Uterus (tissue), 4 donors: ENCODE results near the gene ZFR. TPM values are rescaled to one million over a fixed set of nuclear protein-coding genes. Genes with fewer than 3 reads are reported as not detected.

Experiments used
- DNase-seq, 2 donors: peaks; one replicate each; pipeline ENCODE4 v3.0.0-alpha.2; 2019 to 2020
- H3K27ac ChIP-seq, 2 donors: fragments of 200-600 bp; sonication (generic); 1 replicate in 1 of 2; 2 replicates in 1 of 2; pipeline ENCODE4 v1.5.1; 2016 to 2018
- H3K27me3 ChIP-seq, 2 donors: fragments of 200-600 bp; sonication (generic); one replicate each; pipeline ENCODE4 v1.5.1; 2018 to 2019; ENCODE audit warnings: control low read depth in 1 of 2
- H3K36me3 ChIP-seq, 2 donors: fragments of 200-600 bp; sonication (generic); one replicate each; pipeline ENCODE4 v1.5.1; 2019; ENCODE audit warnings: control low read depth in 1 of 2
- H3K4me1 ChIP-seq, 2 donors: fragments of 200-600 bp; sonication (generic); one replicate each; pipeline ENCODE4 v1.5.1; 2018 to 2019; ENCODE audit warnings: control low read depth in 1 of 2
- H3K4me3 ChIP-seq, 2 donors: fragments of 200-600 bp; sonication (generic); 1 replicate in 1 of 2; 2 replicates in 1 of 2; pipeline ENCODE4 v1.5.1; 2018 to 2019; ENCODE audit warnings: mild to moderate bottlenecking in 1 of 2
- H3K9me3 ChIP-seq, 2 donors: fragments of 200-600 bp; sonication (generic); one replicate each; pipeline ENCODE4 v1.5.1; 2019; ENCODE audit warnings: control low read depth in 1 of 2
- POLR2A ChIP-seq, 2 donors: fragments of 450-650 bp; IDR thresholded peaks; one replicate each; pipeline ENCODE4 v1.6.1; 2016; ENCODE audit warnings: antibody characterized with exemption in 2 of 2, mild to moderate bottlenecking in 1 of 2, moderate library complexity in 1 of 2
- intact Hi-C: fragments of 100-400 bp; cut with DNase I; formaldehyde crosslinking; loops from one replicate; pipeline ENCODE4 v1.15.1; 2023; ENCODE audit warnings: low total_unique reads
- total RNA-seq, 4 donors: library from RNA; depleted of rRNA in 3 of 4; stranded (reverse); fragments of >200 nt in 3 of 4; gene quantifications; one replicate each; pipeline versions ENCODE4 v1.1.0 to v1.2.4, GENCODE V29; 2014 to 2023
- TF ChIP-seq, protein P1 (sequence below), 4 experiments: fragments of 200-600 bp in 2 of 4; fragments of 450-650 bp in 2 of 4; sonication (generic) in 2 of 4; IDR thresholded peaks; one replicate each; pipeline ENCODE4 v1.5.1; 2016 to 2019; ENCODE audit warnings: antibody characterized with exemption in 4 of 4, mild to moderate bottlenecking in 2 of 4, moderate library complexity in 1 of 4
- donor health status: DM: yes; HTN: yes; CAD: no.

ZFR gene
- total RNA-seq, 4 donors from 2014 or later, result 54.1 to 108 (median 72.5) TPM

DNA sequence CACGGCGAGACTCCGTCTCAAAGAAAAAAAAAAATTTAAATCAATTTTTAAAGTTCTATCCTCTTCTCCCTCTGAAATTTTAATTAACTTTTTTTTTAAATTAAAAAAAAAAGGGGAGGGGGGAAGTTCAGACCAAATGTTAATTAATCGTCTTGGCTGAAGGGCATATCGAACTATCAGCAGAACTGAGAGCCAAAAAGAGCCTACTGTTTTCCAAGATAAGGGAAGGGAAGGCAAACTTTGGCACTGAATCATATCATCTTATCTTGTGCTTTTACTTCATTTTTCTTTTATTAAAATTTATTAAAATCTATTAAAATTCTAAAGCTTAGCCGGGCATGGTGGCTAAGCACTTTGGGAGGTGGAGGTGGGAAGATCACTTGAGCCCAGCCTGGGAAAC is 85.9 kb downstream of the ZFR start:
- Histone ChIP-seq H3K4me1 (no peaks in the 10 kb centered on the region), H3K27ac (no peak overlapping the region), H3K27me3 (no peaks in the 10 kb centered on the region), H3K9me3 (no peaks in the 10 kb centered on the region), H3K4me3 (no peak overlapping the region), H3K36me3 (no peaks in the 10 kb centered on the region)
- no peak for DNase-seq
- intact Hi-C loops, result no loop called here
- TF ChIP-seq, protein P1, sequence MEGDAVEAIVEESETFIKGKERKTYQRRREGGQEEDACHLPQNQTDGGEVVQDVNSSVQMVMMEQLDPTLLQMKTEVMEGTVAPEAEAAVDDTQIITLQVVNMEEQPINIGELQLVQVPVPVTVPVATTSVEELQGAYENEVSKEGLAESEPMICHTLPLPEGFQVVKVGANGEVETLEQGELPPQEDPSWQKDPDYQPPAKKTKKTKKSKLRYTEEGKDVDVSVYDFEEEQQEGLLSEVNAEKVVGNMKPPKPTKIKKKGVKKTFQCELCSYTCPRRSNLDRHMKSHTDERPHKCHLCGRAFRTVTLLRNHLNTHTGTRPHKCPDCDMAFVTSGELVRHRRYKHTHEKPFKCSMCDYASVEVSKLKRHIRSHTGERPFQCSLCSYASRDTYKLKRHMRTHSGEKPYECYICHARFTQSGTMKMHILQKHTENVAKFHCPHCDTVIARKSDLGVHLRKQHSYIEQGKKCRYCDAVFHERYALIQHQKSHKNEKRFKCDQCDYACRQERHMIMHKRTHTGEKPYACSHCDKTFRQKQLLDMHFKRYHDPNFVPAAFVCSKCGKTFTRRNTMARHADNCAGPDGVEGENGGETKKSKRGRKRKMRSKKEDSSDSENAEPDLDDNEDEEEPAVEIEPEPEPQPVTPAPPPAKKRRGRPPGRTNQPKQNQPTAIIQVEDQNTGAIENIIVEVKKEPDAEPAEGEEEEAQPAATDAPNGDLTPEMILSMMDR (IDR thresholded peaks at IDR 0.05), result no peak
- no peak for TF ChIP-seq POLR2A (IDR thresholded peaks at IDR 0.05)

DNA sequence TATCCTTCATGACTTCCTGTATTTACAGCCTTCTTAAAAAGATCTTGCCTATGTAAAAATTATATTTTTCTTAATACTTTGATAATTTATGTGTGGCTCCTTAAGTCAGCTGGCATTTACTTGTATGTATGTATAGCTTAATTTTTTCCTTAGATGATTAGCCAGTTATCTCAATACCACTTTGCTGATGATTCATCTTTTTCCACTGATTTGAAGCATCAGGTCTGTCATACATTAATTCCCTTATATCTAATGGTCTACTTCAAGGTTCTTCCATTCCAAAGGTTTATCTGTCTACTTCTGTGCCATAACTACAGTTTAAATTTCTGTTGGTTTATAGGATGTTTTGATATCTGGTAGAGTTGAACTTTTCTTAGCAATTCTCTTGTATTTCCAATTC is 86.9 kb downstream of the ZFR start:
- TF ChIP-seq POLR2A (IDR thresholded peaks at IDR 0.05), result no peak
- TF ChIP-seq, protein P1 (IDR thresholded peaks at IDR 0.05), result no peak
- DNase-seq, result no peak
- intact Hi-C loops, result no loop called here
- no peak overlapping the region for H3K4me3 ChIP-seq
- no peak overlapping the region for H3K27ac ChIP-seq
- no peaks in the 10 kb centered on the region for H3K27me3 ChIP-seq
- H3K9me3 ChIP-seq, result no peaks in the 10 kb centered on the region
- no peaks in the 10 kb centered on the region for H3K4me1 ChIP-seq
- no peaks in the 10 kb centered on the region for H3K36me3 ChIP-seq

DNA sequence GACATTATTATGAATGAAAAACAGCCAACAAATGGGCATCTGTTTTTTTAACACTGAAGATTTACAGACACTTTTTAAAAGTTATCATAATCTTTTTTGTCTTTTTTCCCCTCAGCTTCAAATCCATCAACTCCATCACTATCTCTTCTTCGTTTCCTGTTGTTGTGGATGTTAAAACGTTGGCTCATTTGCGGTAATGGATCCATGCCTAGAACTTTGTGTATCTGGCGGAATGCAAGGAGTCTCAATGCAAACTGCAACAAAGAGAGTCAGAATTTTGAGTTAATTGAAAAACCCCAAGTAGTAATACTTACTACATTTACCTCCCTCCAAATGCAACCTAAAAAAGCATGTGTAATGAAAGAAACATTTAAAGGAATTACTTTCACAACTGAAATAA is 88.9 kb downstream of the ZFR start:
- Histone ChIP-seq H3K36me3 (no peaks in the 10 kb centered on the region), H3K27me3 (no peaks in the 10 kb centered on the region), H3K27ac (no peak overlapping the region), H3K4me3 (no peak overlapping the region), H3K4me1 (no peaks in the 10 kb centered on the region), H3K9me3 (no peaks in the 10 kb centered on the region)
- intact Hi-C loops, result no loop called here
- no peak for DNase-seq
- no peak for TF ChIP-seq POLR2A (IDR thresholded peaks at IDR 0.05)
- TF ChIP-seq, protein P1 (IDR thresholded peaks at IDR 0.05), result no peak

DNA sequence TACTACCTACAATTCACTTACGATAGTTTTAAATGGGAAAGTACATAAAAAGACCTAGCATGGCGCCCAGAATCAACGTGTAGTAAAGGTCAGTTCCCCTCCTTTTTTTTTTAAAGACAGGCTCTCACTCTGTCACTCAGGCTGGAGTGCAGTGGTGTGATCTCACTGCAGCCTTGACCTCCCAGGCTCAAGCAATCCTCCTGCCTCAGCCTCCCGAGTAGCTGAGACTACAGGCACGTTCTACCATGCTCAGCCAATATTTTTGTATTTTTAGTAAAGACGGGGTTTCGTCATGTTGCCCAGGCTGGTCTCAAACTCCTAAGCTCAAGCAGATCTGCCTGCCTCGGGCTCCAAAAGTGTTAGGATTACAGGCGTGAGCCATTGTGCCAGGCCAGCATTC is 91.1 kb downstream of the ZFR start:
- Histone ChIP-seq H3K9me3 (no peaks in the 10 kb centered on the region), H3K27ac (no peak overlapping the region), H3K4me3 (no peak overlapping the region), H3K27me3 (no peaks in the 10 kb centered on the region), H3K4me1 (no peaks in the 10 kb centered on the region), H3K36me3 (no peaks in the 10 kb centered on the region)
- intact Hi-C loops, result no loop called here
- no peak for DNase-seq
- no peak for TF ChIP-seq POLR2A (IDR thresholded peaks at IDR 0.05)
- TF ChIP-seq, protein P1 (IDR thresholded peaks at IDR 0.05), result no peak

DNA sequence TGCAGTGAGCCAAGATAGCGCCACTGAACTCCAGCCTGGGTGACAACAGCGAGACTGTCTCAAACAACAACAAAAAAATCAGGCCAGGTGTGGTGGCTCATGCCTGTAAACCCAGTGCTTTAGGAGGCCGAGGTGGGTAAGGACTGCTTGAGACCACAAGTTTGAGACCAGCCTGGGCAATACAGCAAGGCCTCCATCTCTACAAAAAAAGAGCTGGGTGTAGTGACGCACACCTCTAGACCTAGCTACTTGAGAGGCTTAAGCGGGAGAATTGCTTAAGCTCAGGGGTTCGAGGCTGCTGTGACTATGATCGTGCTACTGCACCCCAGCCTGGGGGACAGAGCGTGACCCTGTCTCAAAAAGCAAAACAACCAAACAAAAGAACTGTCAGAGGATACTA is 91.9 kb downstream of the ZFR start:
- Histone ChIP-seq H3K36me3 (no peaks in the 10 kb centered on the region), H3K27me3 (no peaks in the 10 kb centered on the region), H3K27ac (no peak overlapping the region), H3K4me3 (no peak overlapping the region), H3K4me1 (no peaks in the 10 kb centered on the region), H3K9me3 (no peaks in the 10 kb centered on the region)
- TF ChIP-seq, protein P1 (IDR thresholded peaks at IDR 0.05), result no peak
- TF ChIP-seq POLR2A (IDR thresholded peaks at IDR 0.05), result no peak
- DNase-seq, result no peak
- intact Hi-C loops, result no loop called here
